HCT116 (cell line): ENCODE measurements around the gene NFATC1. TPM values are rescaled to one million over a fixed set of nuclear protein-coding genes. Genes with fewer than 3 reads are reported as not detected.

Source experiments
- ATAC-seq: fragments of 200-7000 bp; cut with Tn5 transposase; 2 replicates; pipeline ENCODE4 v1.9.1; 2020; ENCODE audit warnings: mild to moderate bottlenecking, moderate library complexity
- BruUV-seq: library from RNA; stranded (reverse); fragments of 400-500 nt; replicated peaks from 2 replicates; lab custom pipeline; 2021; lab: Mats Ljungman, UMichigan
- CTCF ChIA-PET: fragments of 300-600 bp; sonication (Branson Sonifier 250); formaldehyde crosslinking; loops from one replicate; lab custom pipeline; 2021; ENCODE audit warnings: antibody characterized with exemption; lab: Charles Lee
- POLR2A ChIA-PET: fragments of 300-600, 350-600 bp; sonication (Branson Sonifier 250); formaldehyde crosslinking; loops from one replicate; lab custom pipeline; 2021; ENCODE audit warnings: antibody characterized with exemption; lab: Charles Lee
- RAD21 ChIA-PET, 2 experiments: fragments of 300-600 bp; sonication (Branson Sonifier 250); formaldehyde crosslinking; loops; one replicate each; lab custom pipeline; 2023; ENCODE audit warnings: low total read pairs in 2 of 2; ENCODE audit not compliant: uncharacterized antibody in 2 of 2, unreplicated experiment in 2 of 2, low non-redundant PET in 1 of 2; lab: Charles Lee
- DNase-seq: peaks from one replicate; pipeline ENCODE4 v3.0.0-alpha.2; 2010; ENCODE audit warnings: low read depth, low spot score
- H2AFZ ChIP-seq: fragments of 200-600 bp; shearing (Covaris generic), sonication (generic); 2 replicates; pipeline ENCODE4 v1.6.1; 2017; ENCODE audit warnings: low read depth, mixed run types, mixed read lengths, antibody characterized with exemption, low read length; ENCODE audit not compliant: poor library complexity, severe bottlenecking
- H3K27ac ChIP-seq: 2 replicates; pipeline ENCODE4 v1.5.1; 2012; ENCODE audit warnings: low read depth, low read length
- H3K27me3 ChIP-seq: fragments of 200-600 bp; sonication (generic); 2 replicates; pipeline ENCODE4 v1.6.1; 2016; ENCODE audit warnings: mixed run types, low read length, mixed read lengths; ENCODE audit not compliant: insufficient read depth
- H3K36me3 ChIP-seq, 2 experiments: fragments of 200-500 bp in 1 of 2; fragments of 200-600 bp in 1 of 2; sonication (Bioruptor generic) in 1 of 2; sonication (generic) in 1 of 2; 2 replicates each; pipeline versions ENCODE4 v1.5.1 to v1.6.1; 2014 to 2016; ENCODE audit warnings: low read length in 2 of 2, inconsistent platforms in 1 of 2, mixed read lengths in 1 of 2, mixed run types in 1 of 2; ENCODE audit not compliant: insufficient read depth in 2 of 2, control insufficient read depth in 1 of 2
- H3K4me1 ChIP-seq, 2 experiments: fragments of 200-600 bp in 1 of 2; sonication (generic) in 1 of 2; 2 replicates each; pipeline versions ENCODE4 v1.5.1 to v1.6.1; 2012 to 2017; ENCODE audit warnings: low read length in 2 of 2, inconsistent platforms in 1 of 2, mild to moderate bottlenecking in 1 of 2, mixed read lengths in 1 of 2, mixed run types in 1 of 2, moderate library complexity in 1 of 2; ENCODE audit not compliant: insufficient read depth in 2 of 2, control insufficient read depth in 1 of 2
- H3K4me2 ChIP-seq: fragments of 200-600 bp; sonication (generic); 2 replicates; pipeline ENCODE4 v1.6.1; 2017; ENCODE audit warnings: mixed run types, low read length, mixed read lengths
- H3K4me3 ChIP-seq, 2 experiments: fragments of 200-600 bp in 1 of 2; sonication (generic) in 1 of 2; replicated peaks in 1 of 2; 2 replicates each; pipeline ENCODE4 v1.5.1; 2011 to 2016; ENCODE audit warnings: low read length in 2 of 2, control low read depth in 1 of 2, low read depth in 1 of 2, mild to moderate bottlenecking in 1 of 2, mixed read lengths in 1 of 2, mixed run types in 1 of 2
- H3K79me2 ChIP-seq: fragments of 200-600 bp; sonication (generic); 2 replicates; pipeline ENCODE4 v1.6.1; 2017; ENCODE audit warnings: mild to moderate bottlenecking, mixed run types, low read length, moderate library complexity, mixed read lengths; ENCODE audit not compliant: insufficient read depth
- H3K9ac ChIP-seq: fragments of 200-600 bp; sonication (generic); 2 replicates; pipeline ENCODE4 v1.6.1; 2016; ENCODE audit warnings: low read length, mixed read lengths
- H3K9me2 ChIP-seq: fragments of 200-600 bp; sonication (generic), shearing (Covaris generic); 2 replicates; pipeline ENCODE4 v1.6.1; 2017; ENCODE audit warnings: mixed run types, mild to moderate bottlenecking, moderate library complexity; ENCODE audit not compliant: insufficient read depth
- H3K9me3 ChIP-seq, 2 experiments: fragments of 200-500 bp in 1 of 2; fragments of 200-600 bp in 1 of 2; sonication (Bioruptor generic) in 1 of 2; sonication (generic) in 1 of 2; 2 replicates each; pipeline ENCODE4 v1.6.1; 2014 to 2017; ENCODE audit warnings: low read length in 2 of 2, mixed read lengths in 2 of 2, inconsistent platforms in 1 of 2, low read depth in 1 of 2, mild to moderate bottlenecking in 1 of 2, mixed run types in 1 of 2, moderate library complexity in 1 of 2; ENCODE audit not compliant: control insufficient read depth in 1 of 2, insufficient read depth in 1 of 2
- H4K20me1 ChIP-seq: fragments of 200-600 bp; sonication (generic), shearing (Covaris generic); 2 replicates; pipeline ENCODE4 v1.6.1; 2017; ENCODE audit warnings: mixed run types, mild to moderate bottlenecking, moderate library complexity; ENCODE audit not compliant: insufficient read depth
- ATF3 ChIP-seq: IDR thresholded peaks from 2 replicates; pipeline ENCODE4 v1.6.1; 2012
- CBX3 ChIP-seq: IDR thresholded peaks from 2 replicates; pipeline ENCODE4 v1.6.1; 2012; ENCODE audit warnings: low read depth
- ELF1 ChIP-seq: IDR thresholded peaks from 2 replicates; pipeline ENCODE4 v1.6.1; 2012; ENCODE audit warnings: low read depth, borderline replicate concordance
- EZH2 ChIP-seq: fragments of 200-600 bp; sonication (generic); IDR thresholded peaks from 2 replicates; pipeline ENCODE4 v1.6.1; 2017; ENCODE audit warnings: antibody characterized with exemption, mixed run types
- EZH2phosphoT487 ChIP-seq: fragments of 200-600 bp; IDR thresholded peaks from 2 replicates; pipeline ENCODE4 v1.6.1; 2018; ENCODE audit warnings: antibody characterized with exemption, borderline replicate concordance
- MAX ChIP-seq: IDR thresholded peaks from 2 replicates; pipeline ENCODE4 v1.6.1; 2012
- POLR2A ChIP-seq: IDR thresholded peaks from 2 replicates; pipeline ENCODE4 v1.7.0; 2011; ENCODE audit warnings: borderline replicate concordance; ENCODE audit not compliant: insufficient read depth, insufficient read length; ENCODE audit errors: extremely low read depth
- POLR2AphosphoS5 ChIP-seq: IDR thresholded peaks from 2 replicates; pipeline ENCODE4 v1.6.1; 2011; ENCODE audit warnings: mild to moderate bottlenecking, low read depth, low read length, moderate library complexity
- RAD21 ChIP-seq: IDR thresholded peaks from 2 replicates; pipeline ENCODE4 v1.6.1; 2012; ENCODE audit warnings: low read depth, mild to moderate bottlenecking
- ZBTB33 ChIP-seq: IDR thresholded peaks from 2 replicates; pipeline ENCODE4 v1.6.1; 2011; ENCODE audit warnings: mild to moderate bottlenecking, low read length, moderate library complexity; ENCODE audit not compliant: insufficient replicate concordance; ENCODE audit errors: extremely low read depth
- ZNF274 ChIP-seq: fragments of 200-500 bp; sonication (Bioruptor generic); IDR thresholded peaks from 2 replicates; pipeline ENCODE4 v1.6.1; 2014; ENCODE audit warnings: mild to moderate bottlenecking, low read depth, low read length, inconsistent platforms
- intact Hi-C: fragments of 100-400 bp; cut with micrococcal nuclease; formaldehyde crosslinking; loops from 2 replicates; pipeline ENCODE4 v1.10.0; 2022
- total RNA-seq: library from RNA; stranded (reverse); gene quantifications from one replicate; pipeline ENCODE4 v1.2.1, GENCODE V29; 2021; ENCODE audit not compliant: unreplicated experiment
- TF ChIP-seq, protein P1 (sequence below): IDR thresholded peaks from 2 replicates; pipeline ENCODE4 v1.6.1; 2012; ENCODE audit warnings: low read depth

NFATC1 gene
- total RNA-seq, 1 experiment from 2014 or later: 20.8 TPM

DNA sequence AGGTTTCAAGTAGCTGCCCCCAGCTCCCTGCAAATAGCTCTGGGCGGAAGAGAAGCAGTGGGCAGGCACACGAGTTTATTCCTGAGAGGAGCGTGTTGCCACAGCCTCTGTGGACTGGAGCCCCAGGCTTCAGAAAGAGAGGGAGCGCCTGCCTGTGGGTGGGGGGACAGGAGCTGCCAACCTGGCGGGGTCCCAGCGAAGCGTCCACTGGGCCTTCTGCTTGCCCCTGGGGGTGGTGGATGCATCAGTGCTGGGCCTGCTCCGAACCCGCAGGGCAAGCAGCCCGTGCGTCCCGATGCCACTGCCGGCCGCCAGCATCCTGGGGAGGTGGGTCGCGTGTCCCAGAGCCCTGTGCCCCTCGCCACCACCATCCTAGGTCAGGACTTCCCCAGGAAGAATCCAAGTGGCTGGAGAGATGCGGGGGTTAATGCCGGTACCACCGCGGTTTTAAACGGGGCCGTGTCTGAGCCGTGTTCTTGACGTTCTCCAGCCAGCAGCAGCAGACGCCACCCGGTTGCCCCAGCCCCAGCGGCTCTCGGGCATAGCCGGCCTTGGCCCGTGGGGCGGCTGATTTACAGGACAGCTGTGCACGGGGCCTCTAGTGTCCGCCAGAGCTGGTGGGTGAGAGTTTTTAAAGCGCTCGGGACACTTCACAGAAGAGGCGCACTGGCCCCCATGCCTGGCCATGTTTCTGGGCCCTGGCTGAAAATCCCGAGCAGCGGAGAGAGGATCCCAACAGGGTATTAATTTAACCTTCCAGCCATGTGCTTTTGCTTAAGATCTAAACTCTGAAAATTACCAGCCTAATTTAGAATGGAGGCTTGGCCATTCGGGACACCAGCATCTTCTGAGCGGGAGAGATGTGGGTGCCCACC, 84.7 kb downstream of the NFATC1 start:
- no peaks in the 10 kb centered on the region for H4K20me1 ChIP-seq
- no peaks in the 10 kb centered on the region for H3K4me1 ChIP-seq
- H3K79me2 ChIP-seq: no peaks in the 10 kb centered on the region
- no peaks in the 10 kb centered on the region for H3K27me3 ChIP-seq
- no TSS peak for BruUV-seq
- intact Hi-C loops: no loop called here
- ChIA-PET RAD21 (no interaction called here), POLR2A (no interaction called here), CTCF (no interaction called here)
- no peak for ATAC-seq
- no peak for DNase-seq
- H2AFZ ChIP-seq: no peak overlapping the region
- H3K4me3 ChIP-seq: no peak overlapping the region
- H3K27ac ChIP-seq: no peak overlapping the region
- no peak overlapping the region for H3K4me2 ChIP-seq
- H3K9ac ChIP-seq: no peak overlapping the region
- no peaks in the 10 kb centered on the region for H3K9me3 ChIP-seq
- H3K9me2 ChIP-seq: no peaks in the 10 kb centered on the region
- H3K36me3 ChIP-seq: no peaks in the 10 kb centered on the region
- TF ChIP-seq ATF3: no peak

GRCh38 chr18:79481046-79481790, 85.5 kb downstream of the NFATC1 start:
- H3K9ac ChIP-seq: no peak overlapping the region
- no peak for ATAC-seq
- no peaks in the 10 kb centered on the region for H3K9me3 ChIP-seq
- no peaks in the 10 kb centered on the region for H4K20me1 ChIP-seq
- no peaks in the 10 kb centered on the region for H3K4me1 ChIP-seq
- no peak overlapping the region for H3K4me2 ChIP-seq
- no peak overlapping the region for H3K4me3 ChIP-seq
- intact Hi-C loops: no loop called here
- H3K27ac ChIP-seq: no peak overlapping the region
- no peak overlapping the region for H2AFZ ChIP-seq
- no peaks in the 10 kb centered on the region for H3K79me2 ChIP-seq
- BruUV-seq: no TSS peak
- RAD21 ChIA-PET: no interaction called here
- no peaks in the 10 kb centered on the region for H3K36me3 ChIP-seq
- no peaks in the 10 kb centered on the region for H3K27me3 ChIP-seq
- no peaks in the 10 kb centered on the region for H3K9me2 ChIP-seq
- DNase-seq: no peak
- CTCF ChIA-PET: no interaction called here
- POLR2A ChIA-PET: no interaction called here
- TF ChIP-seq RAD21 (no peak), ELF1 (no peak), ZBTB33 (no peak), EZH2 (no peak), POLR2AphosphoS5 (no peak), EZH2phosphoT487 (no peak), POLR2A (no peak), ZNF274 (no peak), CBX3 (no peak), MAX (no peak)
- TF ChIP-seq, protein P1, sequence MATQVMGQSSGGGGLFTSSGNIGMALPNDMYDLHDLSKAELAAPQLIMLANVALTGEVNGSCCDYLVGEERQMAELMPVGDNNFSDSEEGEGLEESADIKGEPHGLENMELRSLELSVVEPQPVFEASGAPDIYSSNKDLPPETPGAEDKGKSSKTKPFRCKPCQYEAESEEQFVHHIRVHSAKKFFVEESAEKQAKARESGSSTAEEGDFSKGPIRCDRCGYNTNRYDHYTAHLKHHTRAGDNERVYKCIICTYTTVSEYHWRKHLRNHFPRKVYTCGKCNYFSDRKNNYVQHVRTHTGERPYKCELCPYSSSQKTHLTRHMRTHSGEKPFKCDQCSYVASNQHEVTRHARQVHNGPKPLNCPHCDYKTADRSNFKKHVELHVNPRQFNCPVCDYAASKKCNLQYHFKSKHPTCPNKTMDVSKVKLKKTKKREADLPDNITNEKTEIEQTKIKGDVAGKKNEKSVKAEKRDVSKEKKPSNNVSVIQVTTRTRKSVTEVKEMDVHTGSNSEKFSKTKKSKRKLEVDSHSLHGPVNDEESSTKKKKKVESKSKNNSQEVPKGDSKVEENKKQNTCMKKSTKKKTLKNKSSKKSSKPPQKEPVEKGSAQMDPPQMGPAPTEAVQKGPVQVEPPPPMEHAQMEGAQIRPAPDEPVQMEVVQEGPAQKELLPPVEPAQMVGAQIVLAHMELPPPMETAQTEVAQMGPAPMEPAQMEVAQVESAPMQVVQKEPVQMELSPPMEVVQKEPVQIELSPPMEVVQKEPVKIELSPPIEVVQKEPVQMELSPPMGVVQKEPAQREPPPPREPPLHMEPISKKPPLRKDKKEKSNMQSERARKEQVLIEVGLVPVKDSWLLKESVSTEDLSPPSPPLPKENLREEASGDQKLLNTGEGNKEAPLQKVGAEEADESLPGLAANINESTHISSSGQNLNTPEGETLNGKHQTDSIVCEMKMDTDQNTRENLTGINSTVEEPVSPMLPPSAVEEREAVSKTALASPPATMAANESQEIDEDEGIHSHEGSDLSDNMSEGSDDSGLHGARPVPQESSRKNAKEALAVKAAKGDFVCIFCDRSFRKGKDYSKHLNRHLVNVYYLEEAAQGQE: no peak
